Mammary epithelial cell (primary cell): ENCODE results near the gene KCNA2.

Source experiments
- CTCF ChIP-seq, 2 donors: IDR thresholded peaks in 1 of 2; conservative IDR thresholded peaks in 1 of 2; 2 replicates each; pipeline ENCODE4 v1.5.1; 2011 to 2012; ENCODE audit warnings: inconsistent platforms in 2 of 2, low read length in 2 of 2, mild to moderate bottlenecking in 2 of 2, control low read depth in 1 of 2, low read depth in 1 of 2; ENCODE audit not compliant: insufficient read depth in 1 of 2; ENCODE audit errors: extremely low read depth in 1 of 2
- EZH2 ChIP-seq: IDR thresholded peaks from 2 replicates; pipeline ENCODE4 v1.6.1; 2012; ENCODE audit warnings: low read length, inconsistent platforms, borderline replicate concordance

- TF ChIP-seq CTCF (conservative IDR thresholded peaks at IDR 0.05 in 1 of 2, IDR thresholded peaks at IDR 0.05 in 1 of 2; ENCODE audit: extremely low read depth in 1 of 2, insufficient read depth in 1 of 2, low read depth in 1 of 2, low read length in 2 of 2) (no peak), EZH2 (no peak)
Observed at GRCh38 chr1:110591956-110592355, 14.2 kb downstream of the KCNA2 start.
